Myocyte (in vitro differentiated cells): ENCODE measurements around the gene LSS. TPM values are rescaled to one million over a fixed set of nuclear protein-coding genes. Genes with fewer than 3 reads are reported as not detected.
"Not testable (repeated sequence)": the region's sequence is repeated elsewhere in the genome, so short reads cannot be mapped to it uniquely, and the experiment has no call there.

Source experiments
- DNase-seq: peaks from one replicate; pipeline ENCODE4 v3.0.0-alpha.2; 2012; ENCODE audit warnings: low read depth
- total RNA-seq: library from RNA; depleted of rRNA; stranded (reverse); fragments of >200 nt; gene quantifications from 2 replicates; pipeline ENCODE4 v1.2.3, GENCODE V29; 2014

LSS gene
- total RNA-seq, 1 donor from 2014 or later: 211 TPM

GRCh38 chr21:46171996-46172862 is 56.3 kb downstream of the LSS start:
- no peak for DNase-seq

DNA sequence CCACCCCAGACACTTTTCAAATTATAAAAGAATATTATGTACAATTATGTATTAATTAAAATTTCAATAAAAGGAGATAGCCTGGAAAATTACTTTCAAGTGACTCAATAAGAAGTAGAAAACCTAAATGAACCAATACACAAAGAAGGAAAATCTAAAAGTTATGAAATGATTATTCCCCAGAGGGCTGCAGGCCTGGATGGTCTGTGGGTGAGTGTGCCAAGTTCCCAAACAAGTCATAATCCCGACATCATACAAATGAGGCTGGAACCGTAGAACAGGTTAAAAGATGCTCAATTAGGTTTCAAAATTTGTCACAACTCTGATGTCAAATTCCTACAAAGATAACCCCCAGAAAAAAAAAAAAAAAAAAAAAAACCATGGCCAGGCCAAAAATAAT is 57.0 kb downstream of the LSS start:
- DNase-seq: no peak

- not testable (repeated sequence) for DNase-seq
These were observed 58.0 kb downstream of the LSS start for GRCh38 chr21:46170436-46171193.

DNA sequence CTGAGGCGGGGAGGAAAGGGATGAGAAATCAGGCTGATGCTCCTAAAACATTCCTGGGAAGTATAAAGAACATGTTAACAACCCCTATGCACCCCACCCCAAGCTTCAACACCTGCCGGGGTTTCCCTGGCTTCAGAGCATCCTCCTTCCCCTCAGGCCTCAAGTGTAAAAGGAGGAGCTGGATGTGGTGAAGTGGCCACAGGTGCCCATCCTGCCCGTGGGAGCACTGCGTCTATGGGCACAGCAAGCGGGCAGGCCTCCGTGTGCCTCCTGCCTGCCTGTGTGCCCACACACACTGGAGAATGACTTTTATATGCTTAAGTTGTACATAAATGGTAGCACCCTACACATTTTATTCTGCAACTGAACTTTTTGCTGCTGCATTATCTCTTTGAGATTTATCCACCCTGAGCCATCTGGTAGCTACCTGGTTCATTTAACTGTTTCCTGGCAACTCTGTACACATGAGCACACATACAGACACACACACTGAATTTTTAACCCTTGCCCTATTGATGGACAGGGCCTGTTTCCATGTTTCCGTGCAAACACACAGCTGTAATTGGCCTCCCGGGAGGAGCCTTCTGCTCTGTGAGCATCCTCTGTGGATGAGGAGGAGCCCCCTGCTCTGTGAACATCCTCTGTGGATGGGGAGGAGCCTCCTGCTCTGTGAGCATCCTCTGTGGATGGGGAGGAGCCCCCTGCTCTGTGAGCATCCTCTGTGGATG is 59.8 kb downstream of the LSS start:
- DNase-seq: no peak

GRCh38 chr21:46168238-46168637 is 60.3 kb downstream of the LSS start:
- no peak for DNase-seq

GRCh38 chr21:46165098-46165497 is 63.5 kb downstream of the LSS start:
- DNase-seq: no peak

DNA sequence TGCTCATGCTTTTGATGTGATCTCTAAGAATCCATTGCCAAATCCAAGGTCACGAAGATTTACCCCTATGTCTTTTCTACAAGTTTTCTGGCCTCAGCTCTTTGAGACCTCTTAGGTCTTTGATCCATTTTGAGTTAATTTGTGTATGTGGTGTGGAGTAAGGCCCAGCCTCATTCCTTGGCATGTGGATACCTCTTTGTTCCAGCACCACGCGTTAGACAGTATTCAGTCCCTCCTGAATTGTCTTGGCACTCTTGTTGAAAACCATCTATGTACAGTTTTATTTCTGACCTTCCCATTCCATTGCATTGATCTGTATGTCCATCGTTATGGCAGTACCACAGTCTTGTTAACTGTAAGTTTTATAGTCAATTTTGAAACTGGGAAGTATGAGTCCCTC is 65.2 kb downstream of the LSS start:
- DNase-seq: no peak

DNA sequence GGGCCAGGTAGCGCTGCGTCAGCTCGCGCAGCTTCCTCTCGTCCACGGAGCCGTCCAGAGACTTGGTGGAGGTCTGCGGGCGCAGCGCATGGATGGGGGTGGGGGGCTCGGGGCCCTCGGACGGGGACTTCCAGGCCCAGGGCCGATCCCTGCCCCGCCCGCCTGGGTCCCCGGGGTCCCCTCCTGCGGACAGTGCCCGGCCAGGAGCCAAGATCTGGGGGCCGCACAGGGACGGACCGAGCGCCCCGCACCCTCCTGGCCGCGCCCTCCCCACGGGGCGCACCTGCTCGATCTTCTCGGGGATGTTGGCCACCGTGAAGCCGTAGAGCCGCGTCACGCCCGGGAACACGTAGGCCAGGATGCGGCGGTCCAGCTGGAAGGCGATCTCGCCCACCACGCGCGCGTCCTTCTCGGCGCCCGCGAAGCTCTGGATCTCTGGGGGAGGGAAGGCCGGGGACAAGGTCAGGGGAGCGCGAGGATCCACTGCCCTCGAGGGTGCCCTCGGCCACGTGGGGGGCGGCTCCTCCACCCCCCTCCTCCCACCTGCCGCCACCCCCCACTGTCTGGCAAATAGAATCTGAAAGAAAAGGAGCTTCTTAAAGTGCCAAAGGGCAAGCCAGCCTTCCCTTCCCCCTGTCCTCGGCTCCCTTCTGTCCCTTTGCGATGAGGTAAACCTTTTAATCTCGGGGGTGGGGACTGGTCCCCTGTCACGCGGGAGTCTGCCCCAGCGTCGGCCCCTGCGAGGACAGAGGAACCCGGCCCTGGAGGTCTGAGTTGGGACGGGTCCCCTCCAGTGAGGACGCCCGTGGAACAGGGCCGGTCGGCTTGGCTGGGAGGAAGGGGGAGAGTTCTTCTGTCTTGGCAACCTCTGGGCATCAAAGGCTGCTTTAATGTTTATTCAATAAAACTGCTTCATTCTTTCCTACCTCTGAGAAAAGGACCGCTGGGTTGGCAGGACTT is 66.7 kb downstream of the LSS start:
- no peak for DNase-seq

DNA sequence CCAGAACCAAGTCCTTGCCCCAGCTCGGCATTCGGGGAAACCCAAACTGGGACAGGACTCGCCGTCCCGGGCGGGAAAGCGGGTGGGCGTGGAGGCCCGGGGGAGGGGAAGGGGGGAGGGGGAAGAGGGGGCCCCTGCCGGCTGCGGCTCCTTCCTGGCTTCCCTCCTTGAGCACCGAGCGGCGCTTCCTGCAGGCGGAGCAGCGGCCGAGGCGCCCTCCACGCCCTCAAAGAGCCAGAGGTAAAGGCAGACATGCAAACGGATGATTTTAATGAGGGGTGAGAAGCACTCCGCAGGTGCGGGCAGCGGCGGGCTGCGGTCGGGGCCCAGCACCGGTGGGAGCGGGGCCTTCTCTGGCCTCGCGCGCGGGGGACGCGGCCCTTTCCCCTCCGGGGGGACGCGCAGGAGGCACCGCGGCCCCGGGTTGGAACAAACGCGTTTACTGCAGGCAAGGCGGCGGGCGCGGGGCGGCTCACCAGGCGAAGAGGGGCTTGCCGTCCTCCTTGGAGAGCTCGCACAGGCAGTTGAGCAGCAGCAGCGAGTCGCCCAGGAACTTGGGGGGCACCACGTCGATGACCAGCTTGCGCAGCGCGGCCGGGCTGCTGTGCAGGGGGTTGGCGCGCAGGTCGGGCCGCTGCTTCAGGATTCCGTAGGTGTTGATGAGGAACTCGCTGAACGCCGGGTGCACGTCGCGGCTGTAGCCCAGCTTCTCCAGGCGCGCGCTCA is 67.5 kb downstream of the LSS start:
- no peak for DNase-seq

DNA sequence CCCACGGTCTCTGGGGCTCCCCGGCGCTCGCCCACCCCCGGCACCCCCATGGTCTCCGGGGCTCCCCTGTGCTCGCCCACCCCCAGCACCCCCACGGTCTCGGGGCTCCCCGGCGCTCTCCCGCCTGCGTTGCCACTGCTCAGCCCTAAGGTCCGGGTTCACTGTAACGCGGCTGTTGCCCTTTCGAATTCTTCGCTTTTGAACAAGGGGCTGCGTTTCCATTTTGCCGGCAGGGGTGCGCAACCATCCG is 68.0 kb downstream of the LSS start:
- no peak for DNase-seq

DNA sequence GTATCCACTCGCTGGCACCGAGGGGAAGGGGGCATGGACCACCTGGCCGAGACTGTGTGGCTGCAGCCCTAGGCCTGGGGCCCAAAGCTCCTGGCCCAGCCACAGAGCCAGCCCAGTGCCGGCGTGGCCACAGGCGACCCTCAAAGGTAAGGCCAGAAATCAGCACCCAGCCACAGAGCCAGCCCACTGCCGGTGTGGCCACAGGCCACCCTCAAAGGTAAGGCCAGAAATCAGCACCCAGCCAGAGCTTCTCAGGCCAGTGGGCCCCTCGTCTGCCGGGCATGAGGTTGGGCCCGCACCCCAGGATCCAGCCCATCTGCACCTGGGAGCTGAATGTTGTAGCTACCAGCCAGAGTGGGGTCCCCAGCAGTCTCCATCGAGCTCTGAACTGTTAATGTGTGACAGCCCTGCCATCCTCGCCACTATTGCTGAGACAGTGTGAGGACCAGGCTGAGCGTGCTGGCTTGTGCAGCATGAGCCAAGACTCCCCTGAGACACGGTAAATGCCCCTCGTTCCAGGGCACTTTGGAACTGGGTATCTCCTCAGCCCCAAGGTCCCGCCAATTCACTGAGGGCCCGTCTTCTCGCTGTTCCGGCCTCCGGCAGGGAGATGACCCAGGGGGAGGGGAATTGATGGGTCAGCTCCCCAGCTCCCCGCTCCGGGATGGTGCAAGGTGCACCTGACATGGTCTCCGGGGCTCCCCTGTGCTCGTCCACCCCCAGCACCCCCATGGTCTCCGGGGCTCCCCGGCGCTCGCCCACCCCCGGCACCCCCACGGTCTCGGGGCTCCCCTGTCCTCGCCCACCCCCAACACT is 68.5 kb downstream of the LSS start:
- DNase-seq: no peak

- DNase-seq: no peak
These were observed 69.2 kb downstream of the LSS start for GRCh38 chr21:46159390-46159789.

- DNase-seq: no peak
These were observed 69.8 kb downstream of the LSS start for GRCh38 chr21:46158666-46159300.

DNA sequence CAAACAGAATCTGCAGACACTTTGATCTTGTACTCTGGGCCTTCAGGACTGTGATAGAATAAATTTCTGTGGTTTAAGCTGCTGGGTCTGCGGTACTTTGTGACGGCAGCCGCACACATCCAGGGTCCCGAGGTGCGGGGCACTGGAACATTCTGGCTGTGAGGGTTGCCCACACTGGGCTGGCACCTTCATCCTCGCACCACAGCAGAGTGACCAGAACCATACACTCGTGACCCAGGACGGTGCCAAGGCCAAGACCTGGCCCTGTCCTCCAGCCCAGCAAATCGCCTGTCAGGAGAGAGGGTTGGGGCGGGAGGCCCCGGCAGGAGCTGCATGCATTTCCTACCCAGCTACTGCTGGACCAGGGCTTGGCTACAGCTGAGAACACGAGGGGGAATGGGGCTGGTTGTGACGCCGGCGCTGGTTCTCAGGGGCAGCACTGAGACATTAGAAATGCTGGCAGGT is 70.6 kb downstream of the LSS start:
- no peak for DNase-seq

GRCh38 chr21:46157396-46157986 is 71.1 kb downstream of the LSS start:
- no peak for DNase-seq

- DNase-seq: no peak
These were observed 71.9 kb downstream of the LSS start for GRCh38 chr21:46156678-46157077.

DNA sequence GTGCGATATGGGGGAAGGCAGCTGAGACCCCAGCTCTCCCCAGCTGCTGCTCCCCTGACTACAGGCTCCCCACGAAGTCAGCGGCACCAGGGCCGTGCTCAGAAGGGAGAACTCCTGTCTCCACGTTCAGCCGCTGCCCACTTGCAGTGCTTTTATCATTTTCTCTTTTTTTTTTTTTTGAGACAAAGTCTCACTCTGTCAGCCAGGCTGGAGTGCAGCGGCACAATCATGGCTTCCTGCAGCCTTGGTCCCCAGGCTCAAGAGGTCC is 72.3 kb downstream of the LSS start:
- DNase-seq: no peak

- DNase-seq: no peak
These were observed 72.8 kb downstream of the LSS start, which contains the start of gene FTCD for GRCh38 chr21:46155514-46156377. Gene FTCD (minus strand): TSS chr21:46155579. CDS start chr21:46155523, 56 bp downstream.
